ENCODE data around the gene JARID2.

GRCh38 chr6:15269011-15269410, 23.1 kb downstream of the JARID2 start:
- TF ChIP-seq POLR2A (IDR thresholded peaks at IDR 0.05; ENCODE audit: low read depth, low read length), result no peak
- TF ChIP-seq, protein P1, sequence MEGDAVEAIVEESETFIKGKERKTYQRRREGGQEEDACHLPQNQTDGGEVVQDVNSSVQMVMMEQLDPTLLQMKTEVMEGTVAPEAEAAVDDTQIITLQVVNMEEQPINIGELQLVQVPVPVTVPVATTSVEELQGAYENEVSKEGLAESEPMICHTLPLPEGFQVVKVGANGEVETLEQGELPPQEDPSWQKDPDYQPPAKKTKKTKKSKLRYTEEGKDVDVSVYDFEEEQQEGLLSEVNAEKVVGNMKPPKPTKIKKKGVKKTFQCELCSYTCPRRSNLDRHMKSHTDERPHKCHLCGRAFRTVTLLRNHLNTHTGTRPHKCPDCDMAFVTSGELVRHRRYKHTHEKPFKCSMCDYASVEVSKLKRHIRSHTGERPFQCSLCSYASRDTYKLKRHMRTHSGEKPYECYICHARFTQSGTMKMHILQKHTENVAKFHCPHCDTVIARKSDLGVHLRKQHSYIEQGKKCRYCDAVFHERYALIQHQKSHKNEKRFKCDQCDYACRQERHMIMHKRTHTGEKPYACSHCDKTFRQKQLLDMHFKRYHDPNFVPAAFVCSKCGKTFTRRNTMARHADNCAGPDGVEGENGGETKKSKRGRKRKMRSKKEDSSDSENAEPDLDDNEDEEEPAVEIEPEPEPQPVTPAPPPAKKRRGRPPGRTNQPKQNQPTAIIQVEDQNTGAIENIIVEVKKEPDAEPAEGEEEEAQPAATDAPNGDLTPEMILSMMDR (conservative IDR thresholded peaks at IDR 0.05; ENCODE audit: low read depth, low read length), result no peak
- no peak for TF ChIP-seq SMC3 (IDR thresholded peaks at IDR 0.05; ENCODE audit: low read depth, low read length)
- TF ChIP-seq FOS (IDR thresholded peaks at IDR 0.05; ENCODE audit: low read depth, low read length), result no peak
- TF ChIP-seq MAFK (IDR thresholded peaks at IDR 0.05; ENCODE audit: low read depth, low read length), result no peak
- no peak for TF ChIP-seq RFX5 (IDR thresholded peaks at IDR 0.05; ENCODE audit: low read depth, low read length)
- TF ChIP-seq USF2 (IDR thresholded peaks at IDR 0.05; ENCODE audit: low read depth, low read length), result no peak
- TF ChIP-seq, protein P2, sequence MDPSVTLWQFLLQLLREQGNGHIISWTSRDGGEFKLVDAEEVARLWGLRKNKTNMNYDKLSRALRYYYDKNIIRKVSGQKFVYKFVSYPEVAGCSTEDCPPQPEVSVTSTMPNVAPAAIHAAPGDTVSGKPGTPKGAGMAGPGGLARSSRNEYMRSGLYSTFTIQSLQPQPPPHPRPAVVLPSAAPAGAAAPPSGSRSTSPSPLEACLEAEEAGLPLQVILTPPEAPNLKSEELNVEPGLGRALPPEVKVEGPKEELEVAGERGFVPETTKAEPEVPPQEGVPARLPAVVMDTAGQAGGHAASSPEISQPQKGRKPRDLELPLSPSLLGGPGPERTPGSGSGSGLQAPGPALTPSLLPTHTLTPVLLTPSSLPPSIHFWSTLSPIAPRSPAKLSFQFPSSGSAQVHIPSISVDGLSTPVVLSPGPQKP (IDR thresholded peaks at IDR 0.05; ENCODE audit: borderline replicate concordance, low read depth, low read length), result no peak
- TF ChIP-seq BHLHE40 (IDR thresholded peaks at IDR 0.05; ENCODE audit: low read depth, low read length), result no peak
- no peak for TF ChIP-seq RAD21 (IDR thresholded peaks at IDR 0.05; ENCODE audit: low read length)
- no peak for TF ChIP-seq CEBPB (IDR thresholded peaks at IDR 0.05; ENCODE audit: low read depth, low read length)
- no peak for TF ChIP-seq MAZ (IDR thresholded peaks at IDR 0.05; ENCODE audit: borderline replicate concordance, low read depth, low read length)
